Activated naive CD4-positive, alpha-beta T cell (primary cell): ENCODE data around the gene GAL3ST3.
A peak's percentile ranks its signal among the peaks of the same experiment; 100 is the strongest.
"Not testable (repeated sequence)": the region's sequence is repeated elsewhere in the genome, so short reads cannot be mapped to it uniquely, and the experiment has no call there.

ENCODE experiments used
- DNase-seq, 4 experiments: peaks; one replicate each; lab custom pipeline; 2025; lab: John Stamatoyannopoulos, UW

The GAL3ST3 gene

GRCh38 chr11:66012946-66013761, 35.8 kb downstream of the GAL3ST3 start:
- DNase-seq, result no peak

DNA sequence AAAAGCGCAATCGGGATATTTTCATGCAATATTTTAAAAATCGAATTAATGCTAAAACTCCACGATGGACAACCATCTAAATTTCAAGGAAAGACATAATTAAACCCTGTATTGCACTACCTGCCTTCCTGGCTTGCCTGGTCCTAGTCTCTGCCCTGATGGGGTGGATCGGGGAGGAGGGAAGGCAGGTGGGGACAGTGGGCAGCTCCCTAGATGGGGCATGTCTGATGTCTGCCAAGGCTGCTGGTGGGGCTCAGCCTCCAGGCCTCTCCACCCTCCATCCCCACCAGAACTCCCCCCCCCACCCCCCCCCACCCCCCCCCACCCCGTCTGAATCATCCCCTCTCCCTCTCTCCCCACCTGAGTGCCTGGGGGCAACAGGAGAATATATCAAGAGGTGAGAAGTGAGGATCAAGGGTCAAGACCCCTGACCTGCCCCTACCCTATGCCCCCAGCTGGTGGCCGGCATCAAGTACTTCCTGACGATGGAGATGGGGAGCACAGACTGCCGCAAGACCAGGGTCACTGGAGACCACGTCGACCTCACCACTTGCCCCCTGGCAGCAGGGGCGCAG, 36.5 kb downstream of the GAL3ST3 start:
- no peak for DNase-seq

DNA sequence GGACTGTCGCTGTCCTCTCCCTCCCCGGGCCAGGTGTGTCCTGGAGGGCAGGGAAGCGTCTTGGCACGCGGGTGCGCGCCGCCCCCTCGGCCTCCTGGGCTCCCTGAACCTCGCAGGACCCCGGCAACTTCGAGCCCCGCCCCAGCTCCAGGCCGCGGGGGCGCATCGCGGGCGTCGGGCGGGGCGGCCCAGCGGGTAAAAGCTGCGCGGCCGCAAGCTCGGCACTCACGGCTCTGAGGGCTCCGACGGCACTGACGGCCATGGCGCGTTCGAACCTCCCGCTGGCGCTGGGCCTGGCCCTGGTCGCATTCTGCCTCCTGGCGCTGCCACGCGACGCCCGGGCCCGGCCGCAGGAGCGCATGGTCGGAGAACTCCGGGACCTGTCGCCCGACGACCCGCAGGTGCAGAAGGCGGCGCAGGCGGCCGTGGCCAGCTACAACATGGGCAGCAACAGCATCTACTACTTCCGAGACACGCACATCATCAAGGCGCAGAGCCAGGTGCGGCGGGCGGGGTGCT, 37.1 kb downstream of the GAL3ST3 start, which contains the start of gene CST6:
Gene CST6 (plus strand): TSS at position 224 of the 519 bp plus-strand sequence. CDS start 37 bp downstream, at position 261.
- no peak for DNase-seq

- no peak for DNase-seq
Measured at GRCh38 chr11:66011239-66011784, 37.6 kb downstream of the GAL3ST3 start.

DNA sequence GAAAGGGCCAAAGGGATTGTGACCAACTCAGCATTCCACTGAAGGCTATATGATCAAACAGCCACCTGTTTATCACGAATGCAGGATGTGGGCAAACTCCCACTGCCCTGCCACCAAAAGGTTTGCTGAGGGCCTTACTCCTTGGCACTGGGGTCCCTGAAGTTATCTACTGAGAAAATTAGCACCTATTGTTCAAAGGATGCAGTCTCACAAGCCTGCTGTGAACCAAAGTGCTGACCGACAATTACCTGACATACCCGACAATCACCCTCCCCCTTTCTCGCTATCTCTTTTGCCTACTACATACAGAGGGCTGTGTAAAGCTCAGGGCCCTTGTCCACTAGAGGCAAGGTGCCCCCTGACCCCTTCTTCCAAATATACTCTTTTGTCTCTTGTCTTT, 38.9 kb downstream of the GAL3ST3 start:
- DNase-seq, result not testable (repeated sequence)

DNA sequence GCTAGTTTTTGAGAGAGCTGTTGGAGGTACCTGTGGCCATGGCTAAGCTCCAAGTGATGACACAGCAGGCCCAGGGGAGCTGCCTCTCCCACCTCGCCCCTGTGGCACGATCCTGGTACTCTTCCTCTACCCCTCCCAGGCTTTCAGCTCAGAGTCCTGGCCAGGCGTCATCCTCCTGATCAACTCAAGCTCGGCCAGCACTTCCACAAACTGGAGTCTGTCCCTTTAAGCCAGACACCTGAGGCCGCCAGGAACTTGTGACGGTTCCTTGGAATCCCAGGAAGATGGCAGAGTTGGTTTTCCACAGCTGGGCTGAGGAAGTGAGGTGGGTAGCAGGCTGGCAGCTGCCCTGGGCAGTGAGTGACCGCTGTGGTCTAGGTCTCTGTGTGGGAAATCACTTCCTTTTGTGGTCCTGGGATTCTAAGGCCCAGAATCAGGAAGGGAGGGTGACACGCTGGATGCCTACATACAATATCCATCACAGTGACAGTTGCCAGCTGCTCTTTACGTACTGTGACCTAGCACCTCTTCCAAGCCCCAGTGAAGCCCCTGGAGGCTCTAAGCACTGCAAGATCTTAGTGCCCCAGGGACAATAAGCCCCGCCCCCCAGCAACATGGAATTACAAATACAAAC, 40.4 kb downstream of the GAL3ST3 start:
- DNase-seq, result no peak

DNA sequence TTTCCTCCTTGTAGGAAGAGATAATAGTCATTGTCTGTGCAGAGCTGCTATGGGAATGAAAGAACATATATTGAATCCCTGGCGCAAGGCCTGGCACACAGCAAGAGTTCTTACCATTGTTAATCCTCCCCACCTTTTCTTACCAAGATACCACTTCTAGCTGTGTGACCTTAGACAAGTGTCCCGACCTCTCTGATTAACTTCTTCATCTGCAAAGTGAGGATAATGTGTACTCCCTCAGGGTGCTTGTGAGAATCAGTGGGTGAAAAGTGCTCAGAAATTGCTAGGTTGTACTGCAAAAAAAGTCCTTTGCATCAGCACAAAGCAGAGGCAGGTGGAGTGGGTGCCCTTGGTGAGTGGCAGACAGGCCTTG, 40.9 kb downstream of the GAL3ST3 start:
- DNase-seq, result no peak

DNA sequence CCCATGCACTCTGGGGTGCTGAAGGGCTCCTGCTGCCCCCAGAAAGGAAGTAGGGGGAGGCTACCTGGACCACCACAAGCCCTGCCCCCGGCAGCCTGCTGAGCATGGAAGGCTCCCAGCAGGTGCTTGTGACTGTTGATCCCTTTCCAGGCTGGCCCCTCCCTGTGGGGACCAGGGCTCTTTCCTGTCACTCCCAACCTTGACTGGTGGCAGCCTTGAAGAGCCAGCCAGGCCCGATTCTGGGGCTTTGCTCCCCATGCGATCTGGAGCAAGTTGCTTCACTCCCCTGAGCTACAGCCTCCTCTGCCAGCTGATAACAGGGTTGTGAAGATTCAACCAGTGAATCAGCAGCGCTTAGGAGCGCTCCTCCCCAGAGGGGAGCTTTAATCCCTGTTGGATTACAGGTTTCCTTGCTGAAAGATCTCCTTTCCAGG, 41.7 kb downstream of the GAL3ST3 start:
- no peak for DNase-seq

DNA sequence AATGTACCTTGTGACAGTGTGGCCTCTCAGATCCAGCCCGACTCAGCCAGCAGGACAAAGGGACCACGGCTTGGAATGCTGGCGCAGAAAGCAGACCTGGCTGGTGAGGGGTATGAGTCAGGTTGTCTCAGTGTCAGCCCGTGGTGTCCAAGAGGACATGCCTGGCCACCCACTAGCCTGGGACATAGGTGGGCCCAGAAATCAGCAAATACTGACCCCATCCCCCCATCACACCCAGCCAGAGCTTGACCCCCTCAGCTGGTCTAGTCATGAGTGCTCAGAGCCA, 42.1 kb downstream of the GAL3ST3 start:
- no peak for DNase-seq

GRCh38 chr11:66006134-66006890, 42.6 kb downstream of the GAL3ST3 start:
- DNase-seq, result no peak

DNA sequence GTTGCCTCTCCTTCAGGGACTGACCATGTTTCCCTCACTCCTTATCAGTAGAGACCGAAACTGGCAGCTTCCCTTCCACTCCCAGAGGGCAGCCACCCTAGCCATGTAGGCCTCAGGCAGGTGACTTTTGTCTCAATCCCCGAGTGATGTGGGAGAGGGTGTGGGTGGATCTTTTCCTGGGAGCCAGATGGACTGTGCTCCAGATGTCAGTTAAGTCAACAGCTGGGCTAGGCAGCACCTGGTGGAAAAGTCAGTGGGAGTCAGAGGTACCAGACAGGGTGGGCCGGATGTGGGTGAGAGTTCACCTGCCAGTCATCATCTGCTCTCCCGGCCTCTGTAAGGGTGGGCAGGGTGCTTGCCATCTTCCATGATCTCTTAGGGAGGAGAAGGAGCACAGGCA, 44.8 kb downstream of the GAL3ST3 start:
- no peak for DNase-seq

- no peak for DNase-seq
Measured at GRCh38 chr11:66003291-66003690, 45.7 kb downstream of the GAL3ST3 start.

DNA sequence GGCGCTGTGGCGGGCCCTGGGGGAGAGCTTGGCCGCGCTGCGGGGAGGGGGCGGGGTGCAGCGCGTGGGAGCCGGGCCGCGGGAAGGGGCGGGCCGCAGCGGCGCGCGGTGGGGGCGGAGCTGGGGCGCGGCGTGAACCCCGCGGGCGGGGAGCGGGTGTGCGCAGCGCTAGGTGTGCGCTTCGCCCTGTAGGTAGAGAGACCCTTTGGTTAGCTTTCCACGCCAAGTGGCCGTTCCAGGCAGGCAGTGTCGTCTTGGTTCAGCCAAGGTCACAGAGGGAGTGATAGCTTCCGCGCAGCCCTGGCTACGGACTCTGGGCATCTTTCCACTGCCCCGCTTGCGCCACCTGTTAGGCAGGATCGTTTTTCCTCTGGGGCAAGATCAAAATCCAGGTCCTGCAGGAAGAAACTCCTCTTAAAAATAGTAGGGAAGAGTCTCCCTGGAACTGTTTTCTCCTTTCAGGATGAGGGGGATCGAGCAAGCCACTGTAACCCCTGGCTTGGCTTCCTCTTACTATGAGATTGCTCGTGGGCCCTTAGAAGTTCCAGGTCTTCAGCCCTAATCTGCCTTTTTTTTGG, 46.2 kb downstream of the GAL3ST3 start:
- DNase-seq, result peak in 2 of 4 experiments; percentile 65 to 81

DNA sequence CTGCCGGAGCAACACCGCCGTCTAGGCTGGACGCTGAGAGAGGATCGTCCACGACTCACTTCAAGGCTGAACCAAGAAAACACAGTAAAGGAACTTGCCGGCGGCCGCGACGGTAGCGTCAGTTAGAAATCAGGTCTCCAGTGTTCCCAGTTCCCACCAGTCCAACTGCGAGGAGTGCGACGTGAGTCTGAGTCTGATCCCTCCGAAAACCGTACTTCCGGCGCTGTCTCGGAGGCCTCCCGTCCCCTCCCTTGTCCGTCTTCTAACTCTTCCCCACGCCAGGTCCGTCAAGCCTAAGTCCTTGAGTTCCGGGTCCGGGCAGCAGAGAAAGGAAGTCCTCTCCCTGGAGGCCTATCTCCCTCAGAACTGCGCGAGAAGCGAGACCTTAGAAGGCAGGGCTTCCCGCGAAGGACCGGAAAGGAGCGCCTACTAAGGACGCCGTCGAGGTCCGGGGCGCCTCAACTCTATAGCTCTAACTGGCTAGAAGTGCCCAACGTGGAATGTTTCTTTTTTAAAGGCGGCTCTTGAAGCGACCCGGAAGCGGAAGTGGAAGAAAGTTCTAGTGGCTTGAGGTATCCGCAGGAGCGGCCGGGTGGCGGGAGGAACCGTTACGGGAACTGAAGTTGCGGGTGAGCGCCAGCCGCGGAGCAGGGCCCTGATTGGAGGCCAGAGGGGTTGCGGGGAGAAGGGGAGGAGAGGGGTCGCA, 46.9 kb downstream of the GAL3ST3 start, which contains the start of the genes BANF1 and EIF1AD:
Gene BANF1 (plus strand): TSS at position 562 of the 706 bp plus-strand sequence. CDS start 748 bp downstream, outside the sequence.
Gene EIF1AD (minus strand): TSS at position 216 of the 706 bp plus-strand sequence. CDS start 1,768 bp downstream, outside the sequence.
- DNase-seq, result peak; percentile 76 to 86 (median 82)

GRCh38 chr11:65997286-65997685, 51.7 kb downstream of the GAL3ST3 start:
- DNase-seq, result no peak

GRCh38 chr11:65992056-65992455, 56.9 kb downstream of the GAL3ST3 start:
- DNase-seq, result no peak
